ENCODE measurements around the gene ZNF141.
"Not testable (repeated sequence)": the region's sequence is repeated elsewhere in the genome, so short reads cannot be mapped to it uniquely, and the experiment has no call there.

ZNF141 gene

GRCh38 chr4:385934-386707, 48.5 kb downstream of the ZNF141 start:
- no peak for DNase-seq

GRCh38 chr4:386708-387105, 49.1 kb downstream of the ZNF141 start:
- no peak for DNase-seq

GRCh38 chr4:404006-404405, 66.4 kb downstream of the ZNF141 start:
- no peak for DNase-seq

GRCh38 chr4:408321-408720, 70.7 kb downstream of the ZNF141 start:
- DNase-seq, result not testable (repeated sequence)

GRCh38 chr4:422587-422986, 85.0 kb downstream of the ZNF141 start:
- no peak for DNase-seq
